ENCODE results near the gene ZFYVE26.

The ZFYVE26 gene

DNA sequence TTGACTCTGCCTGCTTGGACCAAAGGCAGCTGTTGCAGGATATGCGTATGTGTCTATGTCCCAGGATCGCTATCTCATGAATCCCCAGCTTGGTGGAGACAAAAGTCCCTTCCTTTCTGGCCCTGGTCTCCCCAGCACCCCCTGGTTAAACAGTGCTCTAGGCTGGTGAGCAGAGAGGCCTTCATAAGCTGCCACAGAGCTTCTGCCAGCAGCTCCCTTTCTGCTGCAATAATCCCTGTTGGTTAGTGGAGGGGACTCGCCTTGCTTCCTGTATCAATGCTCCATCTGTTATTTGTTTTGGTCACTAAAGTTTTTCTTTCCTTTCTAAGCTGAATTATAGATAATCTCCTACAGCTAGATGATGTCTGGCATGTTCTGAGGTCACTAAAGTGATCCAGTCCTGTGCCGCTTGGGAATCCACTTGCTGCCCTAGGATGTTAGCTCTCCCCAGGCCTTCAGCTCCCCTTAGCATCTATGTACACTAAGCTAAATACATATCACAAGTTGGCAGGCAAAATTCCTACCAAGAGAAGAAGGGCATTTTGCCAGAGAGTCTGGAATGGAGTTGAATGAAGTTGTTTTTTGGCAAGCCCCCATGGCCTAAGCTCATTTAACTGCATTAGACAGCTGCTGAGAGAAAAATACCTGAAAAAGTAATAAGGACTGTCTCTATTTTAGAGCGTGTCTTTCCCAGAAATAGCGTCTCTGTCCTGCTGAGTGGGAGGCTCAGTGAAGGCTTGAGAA lies 66.9 kb downstream of the ZFYVE26 start:
- Histone ChIP-seq H3K9ac (ENCODE audit: low read length in 2 of 2) (peak overlapping the region; percentile 13 to 14), H3K27me3 (ENCODE audit: control insufficient read depth in 1 of 2, insufficient read depth in 2 of 2, low read length in 2 of 2) (no peaks in the 10 kb centered on the region), H3K4me3 (ENCODE audit: low read length in 2 of 2) (no peak overlapping the region), H3K9me3 (ENCODE audit: control insufficient read depth in 2 of 2, low read length in 2 of 2) (no peaks in the 10 kb centered on the region), H3K36me3 (ENCODE audit: control insufficient read depth in 2 of 2, insufficient read depth in 2 of 2, low read length in 2 of 2) (peaks cover 55 to 58% of the 10 kb centered on the region in 2 donors), H3K27ac (ENCODE audit: low read length) (peak overlapping the region; percentile 24), H3K4me1 (ENCODE audit: control insufficient read depth, insufficient read depth, low read length) (peaks cover 7% of the 10 kb centered on the region)

DNA sequence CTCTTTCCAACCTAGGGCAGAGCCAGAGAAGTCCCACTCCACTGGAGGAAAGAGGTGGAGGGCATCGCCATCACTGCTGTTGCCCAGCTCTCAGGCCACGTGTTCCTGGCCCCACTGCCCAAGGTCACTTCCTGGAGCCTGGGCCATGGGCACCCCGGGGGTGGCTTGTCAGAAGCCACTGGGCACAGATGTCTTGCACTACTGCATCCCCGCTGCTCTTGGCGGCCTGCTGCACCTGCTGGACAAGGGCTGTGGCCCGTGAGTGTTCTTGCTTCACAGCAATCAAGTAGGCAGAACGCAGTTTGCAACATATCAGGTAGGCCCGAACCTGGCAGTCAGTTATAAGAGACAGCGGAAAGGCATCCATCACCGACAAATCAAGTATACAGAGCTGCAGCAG lies 68.1 kb downstream of the ZFYVE26 start:
- no peak overlapping the region for H3K27ac ChIP-seq (ENCODE audit: low read length)
- peaks cover 7% of the 10 kb centered on the region for H3K4me1 ChIP-seq (ENCODE audit: control insufficient read depth, insufficient read depth, low read length)
- H3K4me3 ChIP-seq (ENCODE audit: low read length in 2 of 2) = no peak overlapping the region
- H3K36me3 ChIP-seq (ENCODE audit: control insufficient read depth in 2 of 2, insufficient read depth in 2 of 2, low read length in 2 of 2) = peaks cover 44 to 46% of the 10 kb centered on the region in 2 donors
- no peaks in the 10 kb centered on the region for H3K9me3 ChIP-seq (ENCODE audit: control insufficient read depth in 2 of 2, low read length in 2 of 2)
- no peaks in the 10 kb centered on the region for H3K27me3 ChIP-seq (ENCODE audit: control insufficient read depth in 1 of 2, insufficient read depth in 2 of 2, low read length in 2 of 2)
- H3K9ac ChIP-seq (ENCODE audit: low read length in 2 of 2) = no peak overlapping the region

DNA sequence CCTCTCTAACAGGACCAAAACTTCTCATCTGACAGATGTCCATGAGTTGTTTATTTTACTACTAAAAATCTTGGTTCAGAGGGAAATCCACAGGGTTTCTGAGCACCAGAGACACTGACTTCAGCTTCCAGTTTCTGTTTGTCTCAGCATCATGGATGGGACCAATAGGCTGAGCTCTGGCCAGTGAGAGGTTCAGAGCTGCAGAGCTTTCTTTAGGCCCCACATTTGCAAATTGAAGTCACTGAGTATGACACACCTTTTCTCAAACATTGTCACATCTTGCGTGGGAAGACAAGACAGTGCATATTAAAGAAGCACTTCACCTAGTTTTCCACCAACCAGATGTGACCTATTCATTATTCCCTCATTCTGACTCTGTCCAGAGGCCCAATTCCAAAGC lies 69.5 kb downstream of the ZFYVE26 start:
- H3K27ac ChIP-seq (ENCODE audit: low read length) = no peak overlapping the region
- no peak overlapping the region for H3K9ac ChIP-seq (ENCODE audit: low read length in 2 of 2)
- H3K27me3 ChIP-seq (ENCODE audit: control insufficient read depth in 1 of 2, insufficient read depth in 2 of 2, low read length in 2 of 2) = no peaks in the 10 kb centered on the region
- peaks cover 30 to 34% of the 10 kb centered on the region in 2 donors for H3K36me3 ChIP-seq (ENCODE audit: control insufficient read depth in 2 of 2, insufficient read depth in 2 of 2, low read length in 2 of 2)
- peaks cover 7% of the 10 kb centered on the region for H3K4me1 ChIP-seq (ENCODE audit: control insufficient read depth, insufficient read depth, low read length)
- no peak overlapping the region for H3K4me3 ChIP-seq (ENCODE audit: low read length in 2 of 2)
- no peaks in the 10 kb centered on the region for H3K9me3 ChIP-seq (ENCODE audit: control insufficient read depth in 2 of 2, low read length in 2 of 2)

DNA sequence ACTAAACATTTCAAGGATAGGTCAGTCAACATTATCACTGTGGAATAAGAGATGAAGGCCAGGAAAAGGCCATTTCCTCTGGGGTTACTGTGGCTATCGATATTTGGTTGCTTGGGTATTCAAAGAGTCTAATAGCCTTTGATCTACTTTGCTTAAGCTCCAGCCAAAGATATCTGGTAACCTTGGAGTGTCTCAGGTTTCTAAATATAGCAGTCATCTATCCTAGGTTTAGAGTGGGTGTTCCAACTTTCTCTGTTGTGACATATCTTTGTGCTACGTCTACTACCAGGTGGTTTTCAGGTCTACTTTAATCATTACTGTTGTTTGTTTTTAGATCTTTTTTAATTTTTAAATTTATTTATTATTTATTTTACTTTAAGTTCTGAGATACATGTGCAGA lies 72.3 kb downstream of the ZFYVE26 start:
- Histone ChIP-seq H3K9me3 (ENCODE audit: control insufficient read depth in 2 of 2, low read length in 2 of 2) (no peaks in the 10 kb centered on the region), H3K27ac (ENCODE audit: low read length) (no peak overlapping the region), H3K36me3 (ENCODE audit: control insufficient read depth in 2 of 2, insufficient read depth in 2 of 2, low read length in 2 of 2) (peaks cover 11 to 15% of the 10 kb centered on the region in 2 donors), H3K27me3 (ENCODE audit: control insufficient read depth in 1 of 2, insufficient read depth in 2 of 2, low read length in 2 of 2) (no peaks in the 10 kb centered on the region), H3K4me1 (ENCODE audit: control insufficient read depth, insufficient read depth, low read length) (no peaks in the 10 kb centered on the region), H3K4me3 (ENCODE audit: low read length in 2 of 2) (no peak overlapping the region), H3K9ac (ENCODE audit: low read length in 2 of 2) (no peak overlapping the region)

- Histone ChIP-seq H3K9me3 (ENCODE audit: control insufficient read depth in 2 of 2, low read length in 2 of 2) (no peaks in the 10 kb centered on the region), H3K27ac (ENCODE audit: low read length) (no peak overlapping the region), H3K36me3 (ENCODE audit: control insufficient read depth in 2 of 2, insufficient read depth in 2 of 2, low read length in 2 of 2) (no peaks in the 10 kb centered on the region), H3K4me3 (ENCODE audit: low read length in 2 of 2) (no peak overlapping the region), H3K9ac (ENCODE audit: low read length in 2 of 2) (no peak overlapping the region), H3K27me3 (ENCODE audit: control insufficient read depth in 1 of 2, insufficient read depth in 2 of 2, low read length in 2 of 2) (no peaks in the 10 kb centered on the region), H3K4me1 (ENCODE audit: control insufficient read depth, insufficient read depth, low read length) (no peaks in the 10 kb centered on the region)
These were observed 77.5 kb downstream of the ZFYVE26 start for GRCh38 chr14:67738740-67739504.

DNA sequence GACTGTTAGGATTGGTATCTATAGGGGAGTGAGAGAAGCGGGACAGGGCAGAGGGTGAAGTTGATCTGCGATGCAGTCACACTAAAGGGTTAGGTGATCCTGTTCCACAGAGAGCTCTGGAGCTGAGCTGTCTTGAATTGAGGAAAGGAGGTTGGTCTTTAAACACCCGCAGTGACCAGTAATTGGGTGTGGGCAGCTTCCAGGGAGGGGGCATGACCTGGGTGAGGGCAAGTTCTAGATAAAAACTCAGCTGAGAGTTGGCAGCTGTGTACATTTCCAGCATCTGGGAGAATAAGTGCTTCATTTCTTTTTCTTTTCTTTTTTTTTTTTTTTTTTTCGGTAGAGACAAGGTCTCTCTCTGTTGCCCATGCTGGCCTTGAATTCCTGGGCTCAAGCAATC lies 79.6 kb downstream of the ZFYVE26 start:
- H3K27ac ChIP-seq (ENCODE audit: low read length) = no peak overlapping the region
- H3K4me1 ChIP-seq (ENCODE audit: control insufficient read depth, insufficient read depth, low read length) = no peaks in the 10 kb centered on the region
- H3K27me3 ChIP-seq (ENCODE audit: control insufficient read depth in 1 of 2, insufficient read depth in 2 of 2, low read length in 2 of 2) = no peaks in the 10 kb centered on the region
- H3K9me3 ChIP-seq (ENCODE audit: control insufficient read depth in 2 of 2, low read length in 2 of 2) = no peaks in the 10 kb centered on the region
- H3K9ac ChIP-seq (ENCODE audit: low read length in 2 of 2) = no peak overlapping the region
- no peak overlapping the region for H3K4me3 ChIP-seq (ENCODE audit: low read length in 2 of 2)
- H3K36me3 ChIP-seq (ENCODE audit: control insufficient read depth in 2 of 2, insufficient read depth in 2 of 2, low read length in 2 of 2) = no peaks in the 10 kb centered on the region

- Histone ChIP-seq H3K9me3 (ENCODE audit: control insufficient read depth in 2 of 2, low read length in 2 of 2) (no peaks in the 10 kb centered on the region), H3K4me3 (ENCODE audit: low read length in 2 of 2) (no peak overlapping the region), H3K27me3 (ENCODE audit: control insufficient read depth in 1 of 2, insufficient read depth in 2 of 2, low read length in 2 of 2) (no peaks in the 10 kb centered on the region), H3K36me3 (ENCODE audit: control insufficient read depth in 2 of 2, insufficient read depth in 2 of 2, low read length in 2 of 2) (no peaks in the 10 kb centered on the region), H3K9ac (ENCODE audit: low read length in 2 of 2) (no peak overlapping the region), H3K4me1 (ENCODE audit: control insufficient read depth, insufficient read depth, low read length) (no peaks in the 10 kb centered on the region), H3K27ac (ENCODE audit: low read length) (no peak overlapping the region)
These were observed 80.8 kb downstream of the ZFYVE26 start for GRCh38 chr14:67735336-67736147.

GRCh38 chr14:67734675-67735074 lies 81.7 kb downstream of the ZFYVE26 start:
- H3K9ac ChIP-seq (ENCODE audit: low read length in 2 of 2) = no peak overlapping the region
- H3K36me3 ChIP-seq (ENCODE audit: control insufficient read depth in 2 of 2, insufficient read depth in 2 of 2, low read length in 2 of 2) = no peaks in the 10 kb centered on the region
- H3K27ac ChIP-seq (ENCODE audit: low read length) = no peak overlapping the region
- no peaks in the 10 kb centered on the region for H3K4me1 ChIP-seq (ENCODE audit: control insufficient read depth, insufficient read depth, low read length)
- H3K4me3 ChIP-seq (ENCODE audit: low read length in 2 of 2) = no peak overlapping the region
- H3K9me3 ChIP-seq (ENCODE audit: control insufficient read depth in 2 of 2, low read length in 2 of 2) = no peaks in the 10 kb centered on the region
- H3K27me3 ChIP-seq (ENCODE audit: control insufficient read depth in 1 of 2, insufficient read depth in 2 of 2, low read length in 2 of 2) = no peaks in the 10 kb centered on the region

- Histone ChIP-seq H3K36me3 (ENCODE audit: control insufficient read depth in 2 of 2, insufficient read depth in 2 of 2, low read length in 2 of 2) (no peaks in the 10 kb centered on the region), H3K27me3 (ENCODE audit: control insufficient read depth in 1 of 2, insufficient read depth in 2 of 2, low read length in 2 of 2) (no peaks in the 10 kb centered on the region), H3K9me3 (ENCODE audit: control insufficient read depth in 2 of 2, low read length in 2 of 2) (no peaks in the 10 kb centered on the region), H3K9ac (ENCODE audit: low read length in 2 of 2) (no peak overlapping the region), H3K4me3 (ENCODE audit: low read length in 2 of 2) (no peak overlapping the region), H3K4me1 (ENCODE audit: control insufficient read depth, insufficient read depth, low read length) (no peaks in the 10 kb centered on the region), H3K27ac (ENCODE audit: low read length) (no peak overlapping the region)
These were observed 82.8 kb downstream of the ZFYVE26 start for GRCh38 chr14:67733616-67734015.

DNA sequence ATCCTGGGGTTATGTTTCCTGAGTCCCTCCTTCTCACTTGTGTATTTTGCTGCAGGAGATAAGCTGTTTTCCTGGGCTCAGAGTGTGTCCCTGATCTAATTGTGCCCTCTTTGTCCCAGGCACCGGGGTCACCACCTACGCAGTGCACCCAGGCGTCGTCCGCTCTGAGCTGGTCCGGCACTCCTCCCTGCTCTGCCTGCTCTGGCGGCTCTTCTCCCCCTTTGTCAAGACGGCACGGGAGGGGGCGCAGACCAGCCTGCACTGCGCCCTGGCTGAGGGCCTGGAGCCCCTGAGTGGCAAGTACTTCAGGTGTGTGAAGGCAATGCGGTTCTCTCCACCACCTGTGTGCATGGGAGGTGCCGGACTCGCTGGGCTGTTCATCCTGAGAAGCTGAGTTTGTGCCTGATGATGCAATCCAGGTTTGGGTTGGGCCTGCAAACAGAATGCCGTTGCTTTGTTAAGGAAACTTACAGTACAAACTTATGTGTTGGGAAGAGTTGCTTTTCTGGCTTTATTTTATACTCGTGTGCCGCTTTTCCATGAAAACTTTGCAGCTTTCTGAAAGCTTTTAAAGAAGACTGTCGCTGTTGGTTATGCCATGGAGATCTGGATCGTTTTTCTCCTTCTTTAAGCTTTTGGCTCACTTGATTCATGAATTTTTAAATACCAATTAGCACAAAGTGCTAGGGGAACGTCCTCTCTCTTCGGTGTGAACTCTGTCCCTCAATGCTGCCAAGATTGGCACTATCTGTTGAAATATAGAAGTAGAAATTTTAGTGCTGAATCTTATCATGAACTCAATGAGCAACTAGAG lies 87.1 kb downstream of the ZFYVE26 start:
- no peaks in the 10 kb centered on the region for H3K4me1 ChIP-seq (ENCODE audit: control insufficient read depth, insufficient read depth, low read length)
- H3K36me3 ChIP-seq (ENCODE audit: control insufficient read depth in 2 of 2, insufficient read depth in 2 of 2, low read length in 2 of 2) = no peaks in the 10 kb centered on the region
- H3K27ac ChIP-seq (ENCODE audit: low read length) = no peak overlapping the region
- H3K27me3 ChIP-seq (ENCODE audit: control insufficient read depth in 1 of 2, insufficient read depth in 2 of 2, low read length in 2 of 2) = no peaks in the 10 kb centered on the region
- no peaks in the 10 kb centered on the region for H3K9me3 ChIP-seq (ENCODE audit: control insufficient read depth in 2 of 2, low read length in 2 of 2)
- no peak overlapping the region for H3K9ac ChIP-seq (ENCODE audit: low read length in 2 of 2)
- no peak overlapping the region for H3K4me3 ChIP-seq (ENCODE audit: low read length in 2 of 2)

Data from stomach smooth muscle (tissue), 2 donors.